Glutamatergic neuron (in vitro differentiated cells): ENCODE results near the gene PODXL. TPM values are rescaled to one million over a fixed set of nuclear protein-coding genes. Genes with fewer than 3 reads are reported as not detected.

ENCODE experiments used
- DNase-seq: peaks from one replicate; pipeline ENCODE4 v3.0.0; 2022
- H3K27ac Mint-ChIP-seq: one replicate; pipeline ENCODE4 v1.8.0; 2020; ENCODE audit warnings: mild to moderate bottlenecking, mixed read lengths, inconsistent platforms; ENCODE audit not compliant: unreplicated experiment
- H3K27me3 Mint-ChIP-seq: one replicate; pipeline ENCODE4 v1.8.0; 2020; ENCODE audit warnings: mild to moderate bottlenecking, moderate library complexity, mixed read lengths, inconsistent platforms; ENCODE audit not compliant: unreplicated experiment
- H3K36me3 Mint-ChIP-seq: one replicate; pipeline ENCODE4 v1.8.0; 2020; ENCODE audit warnings: mild to moderate bottlenecking, mixed read lengths, inconsistent platforms; ENCODE audit not compliant: unreplicated experiment
- H3K4me1 Mint-ChIP-seq: one replicate; pipeline ENCODE4 v1.8.0; 2020; ENCODE audit warnings: mild to moderate bottlenecking, low read depth, mixed read lengths, inconsistent platforms; ENCODE audit not compliant: unreplicated experiment
- H3K4me3 Mint-ChIP-seq: one replicate; pipeline ENCODE4 v1.8.0; 2020; ENCODE audit warnings: mild to moderate bottlenecking, mixed read lengths, inconsistent platforms; ENCODE audit not compliant: unreplicated experiment
- H3K9me3 Mint-ChIP-seq: one replicate; pipeline ENCODE4 v1.8.0; 2020; ENCODE audit warnings: mild to moderate bottlenecking, moderate library complexity, mixed read lengths, inconsistent platforms; ENCODE audit not compliant: unreplicated experiment
- total RNA-seq: library from RNA; stranded (reverse); fragmentation: NEBNext Ultra II Directional; extraction: Animal tissue kit (Norgen Biotek cat#: 25700); gene quantifications from one replicate; pipeline ENCODE4 v1.2.1, GENCODE V29; 2021; ENCODE audit not compliant: unreplicated experiment
- TF ChIP-seq, protein P1 (sequence below): fragments of 200-600 bp; sonication (generic); IDR thresholded peaks from one replicate; pipeline ENCODE4 v1.5.0; 2021; ENCODE audit not compliant: partially characterized antibody, unreplicated experiment

PODXL gene
- total RNA-seq, 1 donor from 2014 or later: 12.3 TPM

DNA sequence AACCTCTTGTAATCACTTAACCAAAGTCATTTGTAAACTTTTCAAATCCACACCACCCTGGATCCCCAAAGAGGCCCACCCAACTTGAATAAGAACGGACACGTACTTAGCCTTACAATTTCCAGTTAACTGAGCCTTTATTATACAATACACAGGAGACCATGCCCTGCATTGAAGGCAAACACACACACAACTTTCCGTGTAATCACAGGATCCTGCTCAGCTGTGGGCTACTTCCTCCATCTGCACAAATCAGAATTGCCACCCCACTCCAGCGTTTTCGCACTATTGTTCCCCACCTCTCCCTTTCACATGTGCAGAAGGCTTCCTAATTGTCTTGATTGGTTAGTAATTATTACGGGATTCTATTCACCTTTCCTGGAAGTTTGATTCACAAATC lies 12.1 kb upstream of the PODXL start:
- H3K4me1 Mint-ChIP-seq: peaks cover 13% of the 10 kb centered on the region
- H3K27me3 Mint-ChIP-seq: peaks cover 3% of the 10 kb centered on the region
- no peak overlapping the region for H3K27ac Mint-ChIP-seq
- no peaks in the 10 kb centered on the region for H3K9me3 Mint-ChIP-seq
- no peak for DNase-seq
- TF ChIP-seq, protein P1, sequence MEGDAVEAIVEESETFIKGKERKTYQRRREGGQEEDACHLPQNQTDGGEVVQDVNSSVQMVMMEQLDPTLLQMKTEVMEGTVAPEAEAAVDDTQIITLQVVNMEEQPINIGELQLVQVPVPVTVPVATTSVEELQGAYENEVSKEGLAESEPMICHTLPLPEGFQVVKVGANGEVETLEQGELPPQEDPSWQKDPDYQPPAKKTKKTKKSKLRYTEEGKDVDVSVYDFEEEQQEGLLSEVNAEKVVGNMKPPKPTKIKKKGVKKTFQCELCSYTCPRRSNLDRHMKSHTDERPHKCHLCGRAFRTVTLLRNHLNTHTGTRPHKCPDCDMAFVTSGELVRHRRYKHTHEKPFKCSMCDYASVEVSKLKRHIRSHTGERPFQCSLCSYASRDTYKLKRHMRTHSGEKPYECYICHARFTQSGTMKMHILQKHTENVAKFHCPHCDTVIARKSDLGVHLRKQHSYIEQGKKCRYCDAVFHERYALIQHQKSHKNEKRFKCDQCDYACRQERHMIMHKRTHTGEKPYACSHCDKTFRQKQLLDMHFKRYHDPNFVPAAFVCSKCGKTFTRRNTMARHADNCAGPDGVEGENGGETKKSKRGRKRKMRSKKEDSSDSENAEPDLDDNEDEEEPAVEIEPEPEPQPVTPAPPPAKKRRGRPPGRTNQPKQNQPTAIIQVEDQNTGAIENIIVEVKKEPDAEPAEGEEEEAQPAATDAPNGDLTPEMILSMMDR: no peak
- H3K36me3 Mint-ChIP-seq: no peaks in the 10 kb centered on the region
- no peak overlapping the region for H3K4me3 Mint-ChIP-seq

DNA sequence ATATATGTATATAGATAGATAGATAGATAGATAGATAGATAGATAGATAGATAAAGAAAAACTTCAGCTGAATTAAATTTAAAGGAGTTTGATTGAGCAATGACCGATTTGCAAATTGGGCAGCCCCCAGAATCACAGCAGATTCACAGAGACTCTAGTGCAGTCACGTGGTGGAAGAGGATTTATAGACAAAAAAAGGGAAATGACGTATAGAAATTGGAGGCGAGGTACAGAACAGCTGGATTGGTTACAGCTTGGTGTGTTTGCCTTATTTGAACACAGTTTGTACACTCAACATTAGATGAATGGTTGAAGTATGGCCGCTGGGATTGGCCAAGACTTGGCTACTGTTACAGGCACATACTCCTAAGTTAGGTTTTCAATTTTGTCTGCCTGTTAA lies 8.2 kb upstream of the PODXL start:
- no peak for DNase-seq
- Mint-ChIP-seq H3K27me3 (peaks cover 5% of the 10 kb centered on the region), H3K36me3 (no peaks in the 10 kb centered on the region), H3K9me3 (no peaks in the 10 kb centered on the region), H3K4me3 (no peak overlapping the region), H3K27ac (no peak overlapping the region), H3K4me1 (peaks cover 9% of the 10 kb centered on the region)
- TF ChIP-seq, protein P1: no peak

DNA sequence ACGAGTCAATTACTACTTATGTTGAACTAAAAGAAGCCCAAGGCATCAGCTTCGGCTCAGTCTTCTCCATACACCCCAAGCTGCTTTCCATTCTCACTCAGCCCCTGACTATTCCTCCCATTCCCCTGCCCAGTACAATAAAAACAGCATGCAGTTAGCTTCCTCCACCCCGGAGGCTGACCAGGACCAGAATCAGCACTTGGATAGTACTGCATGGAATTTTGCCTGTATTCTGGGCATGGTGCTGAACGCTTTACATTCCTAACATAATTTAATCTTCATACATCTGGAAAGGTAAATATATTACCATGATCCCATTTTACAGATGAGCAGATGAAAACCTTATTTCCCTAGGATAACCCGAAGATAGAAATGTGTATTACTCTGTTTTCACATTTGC lies 7.5 kb upstream of the PODXL start:
- Mint-ChIP-seq H3K36me3 (no peaks in the 10 kb centered on the region), H3K4me3 (no peak overlapping the region), H3K27me3 (peaks cover 5% of the 10 kb centered on the region), H3K27ac (no peak overlapping the region), H3K4me1 (peaks cover 6% of the 10 kb centered on the region), H3K9me3 (no peaks in the 10 kb centered on the region)
- TF ChIP-seq, protein P1: no peak
- DNase-seq: no peak

DNA sequence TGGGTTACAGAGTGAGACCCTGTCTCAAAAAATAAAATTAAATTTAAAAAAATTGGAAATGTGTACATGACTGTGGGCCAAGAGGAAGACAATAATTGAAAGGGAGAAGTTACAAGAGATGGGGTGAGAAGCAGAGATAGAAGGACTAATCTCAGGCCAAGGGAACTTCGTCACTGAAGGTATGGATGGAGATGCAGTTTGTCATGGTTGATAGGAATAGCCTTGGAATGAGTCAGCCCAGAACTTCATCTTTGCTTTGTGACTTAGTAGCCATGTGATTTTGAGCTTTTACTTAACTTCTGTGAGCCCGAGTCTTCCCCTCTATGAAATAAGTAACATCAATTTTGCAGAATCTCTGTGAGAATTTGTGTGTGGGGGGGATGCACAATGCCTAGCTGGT lies 6.5 kb upstream of the PODXL start:
- Mint-ChIP-seq H3K9me3 (no peaks in the 10 kb centered on the region), H3K4me1 (no peaks in the 10 kb centered on the region), H3K4me3 (no peak overlapping the region), H3K27me3 (peaks cover 5% of the 10 kb centered on the region), H3K36me3 (no peaks in the 10 kb centered on the region), H3K27ac (no peak overlapping the region)
- no peak for DNase-seq
- TF ChIP-seq, protein P1: no peak

DNA sequence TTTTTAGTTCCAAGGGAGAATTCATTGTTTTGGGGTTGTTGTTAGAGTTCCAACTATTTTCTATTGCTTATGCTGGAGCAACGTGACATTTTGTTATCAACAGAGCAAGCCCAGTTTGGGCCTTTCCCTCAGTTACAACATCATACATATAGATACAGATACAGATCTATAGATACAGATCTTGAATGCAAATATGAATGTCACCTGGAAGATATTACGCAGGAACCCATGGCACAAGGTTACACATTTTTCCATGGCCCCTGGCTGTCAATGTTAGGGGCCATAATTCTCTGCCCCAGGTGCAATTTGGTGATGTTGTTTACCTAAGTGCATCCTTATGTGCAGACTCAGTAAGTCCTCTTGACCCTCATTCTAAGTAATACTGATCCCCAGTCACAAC lies 3.6 kb upstream of the PODXL start:
- Mint-ChIP-seq H3K36me3 (no peaks in the 10 kb centered on the region), H3K9me3 (peaks cover 5% of the 10 kb centered on the region), H3K27me3 (peaks cover 3% of the 10 kb centered on the region), H3K27ac (no peak overlapping the region), H3K4me3 (no peak overlapping the region), H3K4me1 (peaks cover 3% of the 10 kb centered on the region)
- no peak for DNase-seq
- TF ChIP-seq, protein P1: no peak
